ENCODE results near the gene ARL15.

ARL15 gene

DNA sequence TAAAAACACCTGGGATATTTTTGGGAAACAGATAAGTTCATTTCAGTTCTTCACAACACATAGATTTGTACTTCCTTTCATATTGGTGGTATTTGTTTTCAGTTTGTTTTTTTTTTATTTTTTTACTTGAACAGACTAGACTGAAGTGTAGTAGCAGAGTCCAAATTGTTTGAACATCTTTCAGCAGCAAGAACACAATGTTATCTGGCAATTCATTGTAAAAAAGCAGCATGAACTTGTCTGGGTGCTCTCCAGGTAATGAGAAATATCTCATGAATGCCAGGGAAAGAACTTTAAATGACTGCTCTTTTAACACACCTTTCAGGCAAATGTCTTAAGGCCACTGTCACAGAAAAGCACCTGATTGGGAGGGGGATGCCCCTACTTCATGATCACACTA is 113.4 kb downstream of the ARL15 start:
- DNase-seq: no peak

- DNase-seq: no peak
Measured at GRCh38 chr5:54195701-54196100, 114.7 kb downstream of the ARL15 start.

DNA sequence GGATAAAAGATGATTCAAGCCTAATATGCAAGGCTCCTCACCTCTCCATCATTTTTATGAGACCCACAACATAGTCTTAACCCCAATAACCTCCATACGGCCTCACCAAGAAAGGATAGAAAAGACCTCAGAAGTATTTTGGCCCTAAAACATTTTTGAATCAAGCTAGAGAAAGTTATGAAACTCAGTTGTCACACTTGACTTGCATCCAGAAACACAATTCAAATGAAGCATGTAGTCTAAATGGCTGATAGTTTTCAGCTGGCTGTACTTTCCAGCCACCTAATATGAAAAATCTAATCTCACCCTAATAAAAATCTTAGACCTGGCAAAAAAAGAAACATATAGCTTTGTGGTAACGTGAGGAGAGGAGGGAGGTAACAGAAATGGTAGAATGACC is 116.1 kb downstream of the ARL15 start:
- no peak for DNase-seq

DNA sequence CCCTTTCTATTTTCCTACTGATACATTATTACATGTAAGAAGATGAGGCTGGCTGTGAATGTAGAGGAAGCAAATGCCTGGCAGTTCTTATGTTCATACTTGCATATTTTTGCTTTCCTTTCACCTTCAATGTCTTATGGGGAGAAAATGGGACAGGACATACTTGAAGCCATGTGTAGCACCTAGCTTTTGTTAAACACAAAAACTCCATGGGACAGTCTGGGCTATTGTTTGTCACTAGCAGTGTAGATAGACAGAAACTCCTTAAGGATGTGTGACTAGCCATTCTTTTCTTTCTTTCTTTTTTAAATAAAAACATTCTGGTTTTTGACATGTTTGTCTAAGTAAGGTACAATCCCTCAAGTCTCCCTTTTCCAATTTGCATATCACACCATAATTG is 122.7 kb downstream of the ARL15 start:
- no peak for DNase-seq

DNA sequence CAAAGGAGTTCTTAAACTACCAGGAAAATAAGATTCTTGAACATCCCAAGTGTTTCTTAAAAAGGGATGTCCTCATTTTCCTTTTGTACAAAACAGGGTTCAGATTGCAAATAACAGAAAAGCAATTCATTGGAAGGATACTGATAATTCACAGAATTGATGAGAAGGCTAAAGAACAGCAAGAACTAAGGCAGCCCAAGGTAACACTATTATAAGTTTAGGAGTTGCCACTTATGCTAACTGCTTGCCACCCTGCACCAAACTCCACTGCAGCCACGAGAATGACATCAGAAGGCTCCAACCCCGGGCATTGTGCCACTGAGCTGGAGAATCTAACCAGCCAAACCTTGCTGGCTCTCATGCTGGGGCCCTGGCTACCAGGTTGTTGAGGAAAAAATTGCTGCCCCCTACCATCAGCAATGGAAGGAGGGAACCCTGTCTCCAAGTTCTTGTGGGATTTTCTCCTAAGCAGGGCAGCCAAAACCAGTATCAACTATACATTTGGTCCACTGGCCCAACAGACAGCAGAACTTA is 123.4 kb downstream of the ARL15 start:
- no peak for DNase-seq

- no peak for DNase-seq
Measured at GRCh38 chr5:54186108-54186507, 124.3 kb downstream of the ARL15 start.

- DNase-seq: no peak
Measured at GRCh38 chr5:54184806-54185205, 125.6 kb downstream of the ARL15 start.

GRCh38 chr5:54180630-54181031 is 129.7 kb downstream of the ARL15 start:
- peak; percentile 32 for DNase-seq

GRCh38 chr5:54178991-54179390 is 131.4 kb downstream of the ARL15 start:
- no peak for DNase-seq

GRCh38 chr5:54178207-54178606 is 132.2 kb downstream of the ARL15 start:
- DNase-seq: no peak

DNA sequence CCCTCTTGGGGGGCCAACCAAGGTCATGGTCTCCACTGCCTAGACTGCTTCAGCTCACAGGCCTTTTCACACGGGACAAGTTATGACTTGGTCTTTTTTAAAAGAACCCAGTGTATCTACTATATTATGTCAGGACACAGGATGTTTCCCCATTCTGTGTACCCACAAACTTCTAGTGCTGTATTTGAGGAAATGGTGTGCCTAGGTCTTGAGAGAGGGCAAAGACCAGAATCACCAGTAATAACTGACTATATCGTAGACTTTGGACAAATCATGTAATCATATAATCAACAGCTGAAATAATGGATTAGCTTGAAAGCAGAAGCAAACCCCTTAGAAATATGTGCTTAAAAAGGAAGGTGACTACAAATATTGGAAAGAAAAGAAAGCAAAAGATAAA is 133.3 kb downstream of the ARL15 start:
- no peak for DNase-seq

DNA sequence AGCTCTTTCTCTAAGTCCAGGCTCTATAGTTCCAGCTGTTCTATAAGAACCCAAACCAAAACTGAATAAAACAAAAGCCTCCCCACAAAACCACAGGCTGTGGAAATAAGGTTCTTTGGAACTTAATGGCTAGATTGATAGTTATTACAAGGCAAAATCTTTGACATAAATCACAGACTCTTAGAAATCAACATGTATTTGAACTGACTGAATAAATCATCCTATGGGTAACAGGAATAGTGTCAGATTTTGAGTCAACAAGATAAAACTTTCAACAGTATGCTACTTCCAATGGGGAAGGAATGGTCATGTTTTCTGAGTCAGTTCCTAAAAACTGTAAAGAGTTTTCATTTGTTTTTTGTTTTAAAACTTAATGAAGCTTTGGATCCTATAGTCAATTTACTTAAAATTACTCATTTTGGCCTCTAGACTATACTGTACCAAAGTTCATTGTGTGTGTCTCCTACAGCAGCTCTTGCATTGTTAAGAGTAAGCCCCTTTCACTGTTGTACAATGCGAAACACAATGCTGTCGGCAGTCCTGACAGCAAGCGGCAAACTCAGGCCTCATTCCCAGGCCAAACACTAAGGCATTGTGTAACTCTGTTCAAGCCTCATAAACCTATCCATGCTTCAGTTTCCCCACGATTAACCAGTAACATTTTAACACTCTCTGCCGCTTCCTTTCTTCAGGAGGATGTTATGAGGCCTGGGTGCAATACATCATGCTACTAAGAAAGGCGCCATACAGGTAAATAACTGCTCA is 134.1 kb downstream of the ARL15 start:
- DNase-seq: no peak

DNA sequence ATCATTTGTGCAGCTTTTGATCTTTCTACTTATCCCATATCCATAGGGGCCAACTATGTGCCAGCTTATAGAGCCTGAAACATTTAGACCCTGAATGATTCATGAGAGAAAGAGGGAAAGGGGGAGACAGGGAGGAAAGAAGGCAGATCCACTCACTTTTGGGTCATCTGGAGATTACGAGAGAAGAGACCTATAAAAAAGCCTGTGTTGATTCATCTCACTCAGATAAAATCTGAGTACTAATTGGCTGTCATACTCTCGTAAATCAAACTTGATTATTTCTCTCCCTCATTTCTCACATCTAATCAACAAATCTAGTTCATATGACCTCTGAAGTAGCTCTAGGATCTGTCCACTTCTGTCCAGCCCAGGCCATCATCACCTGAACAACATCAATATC is 137.1 kb downstream of the ARL15 start:
- peak; percentile 19 for DNase-seq

- peak; percentile 51 for DNase-seq
Measured at GRCh38 chr5:54171645-54172384, 138.6 kb downstream of the ARL15 start.

DNA sequence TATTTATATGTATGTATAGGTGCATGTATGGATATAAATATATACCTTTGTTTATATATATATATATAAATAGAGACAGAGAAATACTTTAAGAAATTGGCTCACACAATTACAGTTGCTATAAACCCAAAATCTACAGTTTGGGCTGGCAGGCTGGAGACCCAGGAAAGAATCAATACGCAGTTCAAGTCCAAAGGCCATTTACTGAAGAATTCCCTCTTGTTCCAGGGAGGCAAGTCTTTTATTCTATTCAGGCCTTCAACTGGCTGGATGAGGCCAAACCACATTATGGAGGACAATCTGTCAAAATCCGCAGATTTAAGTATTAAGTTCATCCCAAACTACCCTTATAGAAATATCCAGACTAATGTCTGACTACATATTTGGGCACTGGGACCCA is 144.7 kb downstream of the ARL15 start:
- no peak for DNase-seq

- no peak for DNase-seq
Measured at GRCh38 chr5:54162184-54162583, 148.2 kb downstream of the ARL15 start.

DNA sequence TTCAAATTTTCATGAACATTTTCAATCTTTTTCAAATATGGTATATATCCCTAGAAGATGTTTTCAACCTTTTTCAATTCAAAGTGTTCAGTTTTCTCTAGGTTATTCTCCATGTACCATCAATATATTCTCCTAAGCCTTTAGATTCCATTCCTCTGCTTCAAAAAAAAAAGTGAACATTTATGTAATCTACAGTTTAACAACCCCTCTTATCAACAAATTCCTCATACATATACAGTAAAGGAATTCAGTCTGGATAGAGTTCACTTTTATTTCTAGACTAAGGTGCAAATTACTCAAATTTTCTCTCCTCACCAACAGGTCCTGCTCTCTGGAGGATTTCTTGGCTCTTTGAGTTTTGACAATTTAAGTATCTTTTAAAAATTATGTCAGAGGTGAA is 150.0 kb downstream of the ARL15 start:
- DNase-seq: no peak

GRCh38 chr5:54159893-54160195 is 150.5 kb downstream of the ARL15 start:
- peak; percentile 17 for DNase-seq

- DNase-seq: peak; percentile 66
Measured at GRCh38 chr5:54159153-54159892, 151.1 kb downstream of the ARL15 start.

DNA sequence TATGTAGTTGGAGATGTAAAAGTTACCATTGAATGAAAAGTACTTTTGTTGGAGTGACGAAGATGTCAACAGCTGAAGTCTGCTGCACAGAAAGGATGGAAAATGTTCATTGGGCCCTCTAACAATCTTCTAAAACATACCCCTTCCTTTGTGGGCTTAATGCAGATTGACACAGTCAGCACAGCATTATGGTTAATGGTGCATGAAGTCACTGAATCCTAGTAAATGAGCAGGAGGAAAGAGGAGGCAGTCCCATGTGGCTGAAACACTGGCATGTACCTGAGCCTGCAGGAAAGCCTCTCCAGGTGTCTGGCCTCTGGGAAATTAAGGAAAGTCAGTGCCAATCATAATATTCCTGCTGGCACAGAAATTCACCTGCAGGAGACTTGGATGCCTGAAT is 153.8 kb downstream of the ARL15 start:
- DNase-seq: no peak

DNA sequence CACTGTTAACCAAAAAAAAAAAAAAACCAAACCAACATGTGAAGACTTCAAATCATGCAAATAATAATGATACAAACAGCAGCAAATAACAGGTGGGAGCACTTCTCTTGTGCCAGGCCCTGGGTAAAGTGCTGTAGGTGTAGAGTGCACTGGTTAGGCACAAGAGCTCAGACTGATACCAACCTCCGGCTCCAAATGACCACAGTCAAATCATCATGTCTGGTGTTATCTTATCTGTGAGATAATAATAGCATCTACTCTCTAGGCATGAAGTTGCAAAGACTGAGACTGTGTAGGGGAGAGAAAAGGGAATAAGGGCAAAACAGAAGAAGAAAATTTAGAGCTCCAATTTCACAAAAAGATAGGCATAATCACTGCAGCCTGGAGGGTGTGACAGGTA is 159.5 kb downstream of the ARL15 start:
- DNase-seq: no peak

- DNase-seq: no peak
Measured at GRCh38 chr5:54148858-54149257, 161.5 kb downstream of the ARL15 start.

- DNase-seq: no peak
Measured at GRCh38 chr5:54148067-54148845, 162.1 kb downstream of the ARL15 start.
